GM21390 (cell line): Measurements from ENCODE around the gene NMNAT3.
A peak's percentile ranks its signal among the peaks of the same experiment; 100 is the strongest.
"Not testable (repeated sequence)": the region's sequence is repeated elsewhere in the genome, so short reads cannot be mapped to it uniquely, and the experiment has no call there.

Source experiments
- ATAC-seq: cut with Tn5 transposase; IDR thresholded peaks from one replicate; pipeline ENCODE4 v1.9.1; 2021; ENCODE audit not compliant: unreplicated experiment

The NMNAT3 gene

GRCh38 chr3:139586420-139587017, 91.3 kb downstream of the NMNAT3 start:
- ATAC-seq = peak; percentile 97

DNA sequence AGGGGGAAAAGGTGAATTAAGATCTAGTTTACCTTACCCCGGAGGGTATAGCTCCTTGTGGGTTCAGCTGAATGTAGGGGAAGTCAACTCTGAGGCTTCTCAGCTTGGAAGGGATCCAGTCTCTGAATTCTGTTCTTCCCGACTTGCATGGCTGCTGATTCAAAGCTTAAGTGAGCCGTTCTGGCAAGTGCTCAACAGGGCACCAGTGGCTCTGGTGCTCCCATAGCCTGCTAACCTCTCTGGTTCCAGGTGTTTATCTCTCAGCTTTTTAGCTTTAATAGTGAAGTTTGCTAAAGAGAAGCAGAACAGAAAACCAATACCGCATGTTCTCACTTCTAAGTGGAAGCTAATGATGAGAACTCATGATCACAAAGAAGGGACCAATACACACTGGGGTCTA, 92.0 kb downstream of the NMNAT3 start:
- no peak for ATAC-seq

DNA sequence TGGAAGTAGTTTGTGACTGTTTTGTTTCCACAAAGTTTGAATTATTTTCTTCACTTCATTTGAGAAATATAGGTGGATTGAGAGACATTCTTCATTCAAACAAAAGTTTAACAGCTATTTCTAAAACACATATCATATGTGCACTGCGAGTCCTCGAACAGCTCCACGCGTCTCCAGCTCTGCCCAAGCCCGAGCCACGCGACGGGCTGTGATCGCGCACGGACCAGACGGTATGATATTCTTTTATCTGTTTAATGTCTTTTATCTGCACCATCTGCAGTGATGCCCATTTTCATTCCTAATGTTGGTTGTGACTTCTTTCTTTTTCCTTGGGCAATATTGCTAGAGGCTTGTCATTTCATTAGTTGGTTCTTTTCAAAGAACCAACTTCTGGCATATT, 94.1 kb downstream of the NMNAT3 start:
- not testable (repeated sequence) for ATAC-seq

- ATAC-seq = no peak
Observed at GRCh38 chr3:139578783-139579182, 99.0 kb downstream of the NMNAT3 start.

DNA sequence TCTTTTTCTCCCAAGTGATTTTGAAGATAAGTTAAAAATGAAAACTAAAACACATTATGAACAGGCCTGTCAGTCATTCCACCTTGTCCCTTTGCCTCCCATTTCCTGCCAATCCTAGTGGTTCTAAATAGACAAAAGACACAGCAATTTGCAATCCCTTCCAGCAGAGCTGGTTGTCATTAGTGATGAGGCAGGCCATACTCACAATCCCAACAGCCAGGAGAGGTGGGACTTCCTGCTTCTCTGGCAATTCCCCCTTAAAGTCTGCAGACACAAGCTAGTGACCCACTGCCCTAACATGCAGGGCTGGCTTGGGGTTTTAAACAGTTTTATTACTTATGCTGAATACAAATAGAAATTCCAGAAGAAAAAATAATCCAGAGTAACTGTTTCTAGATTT, 99.9 kb downstream of the NMNAT3 start:
- no peak for ATAC-seq

DNA sequence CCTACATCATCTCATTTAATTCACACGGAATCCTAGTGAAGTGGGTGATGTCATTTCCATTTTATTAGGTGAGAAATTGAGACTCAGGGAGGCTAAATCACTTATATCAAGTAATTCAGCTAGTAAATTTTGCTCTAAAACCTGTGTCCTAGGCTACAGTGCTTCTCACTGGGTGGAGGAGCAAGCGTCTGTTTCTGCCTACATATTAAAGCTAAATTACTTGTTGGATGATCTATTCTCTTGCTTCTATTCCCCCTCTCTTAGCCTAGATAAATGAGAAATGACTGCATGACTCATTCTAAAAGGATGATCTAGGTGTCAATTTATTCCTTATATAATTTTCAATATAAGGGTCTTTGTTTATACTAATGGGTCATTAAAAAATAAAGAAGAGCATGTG, 100.4 kb downstream of the NMNAT3 start:
- ATAC-seq = no peak

- ATAC-seq = no peak
Observed at GRCh38 chr3:139574026-139574947, 103.5 kb downstream of the NMNAT3 start.

DNA sequence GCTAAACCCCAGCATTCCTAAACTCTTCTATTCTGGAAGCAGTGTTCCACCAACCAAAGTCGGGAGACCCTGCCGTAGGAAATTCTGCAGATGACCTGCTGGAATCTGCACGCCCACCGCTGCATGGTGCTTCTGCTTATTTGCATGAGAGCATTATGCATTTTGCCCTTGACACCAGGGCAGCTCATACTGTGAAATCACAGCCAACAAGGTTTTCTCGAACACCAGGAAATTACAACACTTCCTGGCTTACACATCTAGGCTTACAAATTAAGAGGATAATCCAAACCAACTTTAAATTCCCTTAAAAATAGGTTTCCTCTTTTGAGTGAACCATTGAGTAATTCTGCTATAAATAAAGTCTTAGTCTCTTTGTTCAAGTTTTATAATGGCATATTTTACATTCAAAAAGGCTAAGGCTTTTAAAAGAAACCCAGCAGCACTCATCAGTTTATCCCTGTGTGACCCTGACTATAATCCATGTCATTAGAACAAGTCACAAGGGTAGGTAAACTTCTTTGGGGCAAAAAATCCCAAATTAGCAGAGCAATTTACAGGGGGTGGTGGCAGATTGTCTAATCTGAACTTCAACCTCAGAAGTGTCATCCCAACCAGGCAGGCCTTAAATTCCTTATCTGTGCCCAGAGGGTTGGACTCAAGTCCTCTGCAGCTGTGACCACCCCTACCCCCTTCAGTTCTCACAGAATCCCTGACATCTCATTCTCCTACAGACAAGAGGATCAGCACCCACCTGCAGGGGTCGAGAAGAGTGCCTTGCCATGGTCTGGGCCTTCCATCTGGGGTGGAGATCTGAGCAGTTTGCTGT, 104.7 kb downstream of the NMNAT3 start:
- no peak for ATAC-seq

- ATAC-seq = no peak
Observed at GRCh38 chr3:139571711-139572110, 106.1 kb downstream of the NMNAT3 start.

- no peak for ATAC-seq
Observed at GRCh38 chr3:139564294-139564861, 113.4 kb downstream of the NMNAT3 start.

- ATAC-seq = no peak
Observed at GRCh38 chr3:139561959-139562676, 115.7 kb downstream of the NMNAT3 start.

DNA sequence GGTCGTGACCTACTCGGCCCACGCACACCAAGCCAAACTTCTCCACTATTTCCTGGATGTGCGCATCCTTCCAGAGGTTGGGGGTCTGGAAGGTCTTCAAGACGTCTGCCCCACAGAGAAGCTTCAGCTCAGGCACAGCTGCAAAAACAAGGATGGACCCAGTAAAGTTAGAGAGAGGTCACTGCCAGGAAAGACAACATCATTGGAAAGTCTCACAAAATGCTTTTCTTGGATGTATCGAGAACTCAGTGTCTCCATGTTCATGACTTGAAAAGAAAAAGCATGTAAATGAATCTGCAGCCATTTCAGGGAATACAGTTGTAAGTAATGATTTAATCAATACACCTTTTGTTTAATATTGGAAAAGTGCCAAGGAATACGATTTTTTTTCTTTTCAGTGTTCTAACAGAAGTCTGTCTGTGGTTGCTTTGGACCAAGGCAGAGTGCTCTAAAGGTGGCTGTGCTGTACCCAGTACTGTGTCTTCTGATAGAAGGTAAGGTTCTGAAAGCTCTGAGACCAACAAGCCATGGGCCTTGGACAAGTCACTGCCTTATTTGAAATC, 116.4 kb downstream of the NMNAT3 start:
- ATAC-seq = no peak

GRCh38 chr3:139560411-139560810, 117.4 kb downstream of the NMNAT3 start:
- no peak for ATAC-seq

DNA sequence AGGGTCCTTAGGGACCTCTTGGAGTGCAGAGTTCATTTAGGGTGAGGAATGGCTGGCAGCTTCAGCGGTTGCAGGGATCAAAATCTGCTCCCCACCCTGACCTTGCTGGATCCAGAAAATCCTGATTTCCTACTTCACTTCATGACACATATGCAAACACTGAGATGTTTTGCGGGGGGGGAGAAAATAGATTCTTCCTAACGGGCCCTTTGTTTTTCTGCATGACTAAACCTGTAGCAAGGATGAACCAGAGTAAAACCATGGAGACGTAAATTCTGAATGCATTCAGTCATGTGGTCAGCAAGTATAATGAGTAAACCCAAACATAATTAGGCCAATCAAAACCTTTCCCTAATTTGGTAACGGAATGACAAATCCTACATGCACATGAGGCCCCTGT, 118.2 kb downstream of the NMNAT3 start:
- ATAC-seq = no peak

- no peak for ATAC-seq
Observed at GRCh38 chr3:139558351-139559266, 119.2 kb downstream of the NMNAT3 start.

DNA sequence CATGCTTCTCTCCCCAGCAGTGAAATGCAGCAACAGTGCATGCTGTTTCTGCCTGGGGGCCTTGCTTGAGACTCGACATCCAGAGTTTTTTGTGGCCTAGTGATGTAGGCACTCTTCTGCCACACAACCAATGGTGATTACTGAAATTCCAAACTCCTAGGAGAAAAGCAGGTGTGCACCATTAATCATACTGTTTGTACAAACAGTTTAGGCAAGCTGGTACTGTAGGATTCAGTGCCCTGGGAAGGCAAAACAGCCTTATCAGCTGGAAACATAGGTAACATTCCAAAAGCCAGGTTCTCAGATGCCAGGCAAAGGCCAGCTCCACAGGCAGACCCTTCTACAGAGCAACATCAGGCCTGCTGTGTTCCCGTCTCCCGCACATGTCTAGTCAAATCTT, 120.7 kb downstream of the NMNAT3 start:
- ATAC-seq = no peak

DNA sequence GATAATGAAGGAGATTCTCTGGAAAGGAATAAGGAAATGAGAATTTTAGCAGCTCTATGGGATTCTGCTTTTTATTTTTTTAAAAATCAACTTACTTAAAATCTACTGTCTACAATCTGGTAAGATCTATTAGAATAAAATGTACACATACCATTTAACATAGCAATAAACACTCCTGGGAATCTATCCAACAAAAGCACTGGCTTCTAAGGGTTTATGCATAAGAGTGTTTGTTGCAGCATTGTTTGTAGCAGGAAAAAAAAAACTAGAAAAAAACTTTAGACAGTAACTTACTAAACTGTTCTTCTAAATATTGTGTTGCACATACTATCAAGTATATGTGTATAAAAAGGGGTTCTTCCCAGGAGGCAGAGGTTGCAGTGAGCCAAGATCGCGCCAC, 122.5 kb downstream of the NMNAT3 start:
- ATAC-seq = no peak

DNA sequence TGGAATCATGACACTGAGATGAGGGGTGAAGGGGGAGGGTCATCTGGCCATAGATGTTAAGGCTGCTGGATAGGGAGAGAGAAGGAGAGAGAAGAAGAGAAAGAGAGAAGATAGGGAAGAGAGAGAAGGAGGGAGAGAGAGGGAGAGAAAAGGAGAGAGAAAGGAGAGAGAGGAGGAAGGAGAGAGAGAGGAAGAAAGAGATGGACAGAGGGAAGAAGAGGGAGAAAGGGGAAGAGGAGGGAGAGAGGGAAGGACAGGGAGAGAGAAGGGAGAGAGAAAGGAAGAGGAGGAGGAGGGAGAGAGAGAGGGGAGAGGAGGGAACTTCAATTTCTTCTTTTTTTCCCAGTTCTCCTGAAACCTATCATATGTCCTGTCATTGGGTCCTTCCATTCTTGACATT, 123.1 kb downstream of the NMNAT3 start:
- ATAC-seq = no peak

GRCh38 chr3:139552632-139553365, 125.0 kb downstream of the NMNAT3 start:
- ATAC-seq = no peak
